ENCODE results near the gene VPS18. TPM values are rescaled to one million over a fixed set of nuclear protein-coding genes. Genes with fewer than 3 reads are reported as not detected.
A peak's percentile ranks its signal among the peaks of the same experiment; 100 is the strongest.

VPS18 gene
- total RNA-seq, 2 donors from 2014 or later, result 26.6 to 29.0 TPM

DNA sequence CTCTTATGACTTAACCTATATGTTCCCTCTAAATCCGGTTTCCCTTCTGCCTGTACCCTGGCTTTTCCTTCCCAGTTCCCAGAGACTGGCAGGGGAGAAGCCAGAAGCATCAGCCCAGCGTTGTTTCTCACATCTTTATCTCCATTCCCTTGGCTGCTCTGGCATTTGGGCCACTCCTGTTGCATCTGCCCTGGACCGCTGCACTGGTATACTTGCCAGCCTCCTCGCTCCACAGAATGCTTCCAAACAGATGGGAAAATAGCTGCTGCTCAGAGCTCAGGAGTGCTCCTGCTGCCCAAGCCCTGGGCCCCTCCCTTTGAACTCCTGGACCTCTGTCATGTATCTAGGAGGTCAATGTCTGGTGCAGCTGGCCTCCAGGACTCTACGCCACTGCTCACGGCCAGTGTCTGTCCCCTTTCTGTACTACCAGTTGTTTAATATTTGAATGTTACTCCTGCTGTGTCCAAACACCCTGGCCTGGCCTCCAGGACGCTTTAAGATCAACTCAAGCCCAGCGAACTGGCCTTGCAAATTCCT lies 43.6 kb upstream of the VPS18 start:
- H3K27me3 Mint-ChIP-seq (ENCODE audit: insufficient read depth), result no peaks in the 10 kb centered on the region
- H3K4me1 Mint-ChIP-seq, result peaks cover 23% of the 10 kb centered on the region
- Histone ChIP-seq H3K36me3 (ENCODE audit: control insufficient read depth, insufficient read depth, low read length) (peaks cover 19% of the 10 kb centered on the region), H3K9me3 (ENCODE audit: control insufficient read depth, low read length) (no peaks in the 10 kb centered on the region), H3K4me1 (ENCODE audit: control insufficient read depth, insufficient read depth, low read length) (peaks cover 5% of the 10 kb centered on the region), H3K4me3 (ENCODE audit: low read length) (no peak overlapping the region), H3K27ac (ENCODE audit: low read depth, low read length) (no peak overlapping the region), H3K9ac (ENCODE audit: extremely low read depth, low read length, poor library complexity, severe bottlenecking) (no peak overlapping the region), H3K27me3 (ENCODE audit: control insufficient read depth, insufficient read depth, low read length, poor library complexity, severe bottlenecking) (no peaks in the 10 kb centered on the region)
- no peak for DNase-seq
- TF ChIP-seq CTCF (conservative IDR thresholded peaks at IDR 0.05), result no peak
- H3K27ac Mint-ChIP-seq, result peak overlapping the region; percentile 53
- H3K4me3 Mint-ChIP-seq, result no peak overlapping the region
- no peaks in the 10 kb centered on the region for H3K9me3 Mint-ChIP-seq
- peaks cover 55% of the 10 kb centered on the region for H3K36me3 Mint-ChIP-seq (ENCODE audit: low read depth)
- 92 to 94% methylated on average over 7 to 8 of the region's 8 CpGs for WGBS, 2 experiments (ENCODE audit: insufficient coverage in 1 of 2, insufficient read length in 1 of 2)

GRCh38 chr15:40852529-40852928 lies 41.7 kb upstream of the VPS18 start:
- no peaks in the 10 kb centered on the region for H3K27me3 Mint-ChIP-seq (ENCODE audit: insufficient read depth)
- H3K27ac Mint-ChIP-seq, result no peak overlapping the region
- no peak overlapping the region for H3K9ac ChIP-seq (ENCODE audit: extremely low read depth, low read length, poor library complexity, severe bottlenecking)
- no peak for DNase-seq
- peaks cover 25% of the 10 kb centered on the region for H3K36me3 ChIP-seq (ENCODE audit: control insufficient read depth, insufficient read depth, low read length)
- TF ChIP-seq CTCF (conservative IDR thresholded peaks at IDR 0.05), result no peak
- no peaks in the 10 kb centered on the region for H3K4me1 ChIP-seq (ENCODE audit: control insufficient read depth, insufficient read depth, low read length)
- H3K27me3 ChIP-seq (ENCODE audit: control insufficient read depth, insufficient read depth, low read length, poor library complexity, severe bottlenecking), result no peaks in the 10 kb centered on the region
- H3K27ac ChIP-seq (ENCODE audit: low read depth, low read length), result no peak overlapping the region
- H3K36me3 Mint-ChIP-seq (ENCODE audit: low read depth), result peaks cover 55% of the 10 kb centered on the region
- H3K4me3 Mint-ChIP-seq, result no peak overlapping the region
- WGBS, 2 experiments (ENCODE audit: insufficient coverage in 1 of 2, insufficient read length in 1 of 2), result 93% methylated on average over 5 of the region's 5 CpGs; no CpG with 5 or more reads in 1 of the 2 experiments
- H3K9me3 Mint-ChIP-seq, result no peaks in the 10 kb centered on the region
- no peaks in the 10 kb centered on the region for H3K9me3 ChIP-seq (ENCODE audit: control insufficient read depth, low read length)
- peaks cover 11% of the 10 kb centered on the region for H3K4me1 Mint-ChIP-seq
- H3K4me3 ChIP-seq (ENCODE audit: low read length), result no peak overlapping the region

DNA sequence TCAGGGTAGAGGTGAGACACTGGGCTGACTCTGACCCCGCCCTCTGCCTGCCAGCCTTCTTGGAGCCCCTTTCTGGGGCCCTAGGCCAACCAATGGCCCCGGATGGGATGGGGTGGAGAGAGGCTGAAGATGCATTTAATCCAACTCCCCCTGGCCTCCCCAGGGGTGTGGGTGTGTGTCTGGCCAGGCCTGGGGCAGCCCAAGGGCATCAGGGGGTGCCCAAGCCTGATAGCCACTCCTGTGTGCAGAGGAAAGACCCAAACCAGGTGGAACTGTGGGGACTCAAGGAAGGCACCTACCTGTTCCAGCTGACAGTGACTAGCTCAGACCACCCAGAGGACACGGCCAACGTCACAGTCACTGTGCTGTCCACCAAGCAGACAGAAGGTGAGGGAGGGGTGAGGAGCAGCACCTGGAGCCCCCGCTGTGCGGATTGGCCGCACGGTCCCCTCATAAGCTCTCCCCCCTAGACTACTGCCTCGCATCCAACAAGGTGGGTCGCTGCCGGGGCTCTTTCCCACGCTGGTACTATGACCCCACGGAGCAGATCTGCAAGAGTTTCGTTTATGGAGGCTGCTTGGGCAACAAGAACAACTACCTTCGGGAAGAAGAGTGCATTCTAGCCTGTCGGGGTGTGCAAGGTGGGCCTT lies 40.9 kb upstream of the VPS18 start:
- H3K9ac ChIP-seq (ENCODE audit: extremely low read depth, low read length, poor library complexity, severe bottlenecking), result no peak overlapping the region
- no peak for DNase-seq
- Mint-ChIP-seq H3K9me3 (no peaks in the 10 kb centered on the region), H3K27me3 (ENCODE audit: insufficient read depth) (no peaks in the 10 kb centered on the region), H3K36me3 (ENCODE audit: low read depth) (peaks cover 55% of the 10 kb centered on the region), H3K4me1 (peaks cover 4% of the 10 kb centered on the region), H3K4me3 (no peak overlapping the region), H3K27ac (no peak overlapping the region)
- no peak for TF ChIP-seq CTCF (conservative IDR thresholded peaks at IDR 0.05)
- WGBS, 2 experiments (ENCODE audit: insufficient coverage in 1 of 2, insufficient read length in 1 of 2), result 93 to 96% methylated on average over 13 to 16 of the region's 16 CpGs
- H3K4me1 ChIP-seq (ENCODE audit: control insufficient read depth, insufficient read depth, low read length), result no peaks in the 10 kb centered on the region
- no peaks in the 10 kb centered on the region for H3K27me3 ChIP-seq (ENCODE audit: control insufficient read depth, insufficient read depth, low read length, poor library complexity, severe bottlenecking)
- H3K27ac ChIP-seq (ENCODE audit: low read depth, low read length), result no peak overlapping the region
- H3K9me3 ChIP-seq (ENCODE audit: control insufficient read depth, low read length), result no peaks in the 10 kb centered on the region
- no peak overlapping the region for H3K4me3 ChIP-seq (ENCODE audit: low read length)
- H3K36me3 ChIP-seq (ENCODE audit: control insufficient read depth, insufficient read depth, low read length), result peaks cover 27% of the 10 kb centered on the region

Data from endodermal cell (in vitro differentiated cells).